NAMALWA (cell line): ENCODE data around the gene LAD1.

Experiments used
- DNase-seq: peaks from one replicate; pipeline ENCODE4 v3.0.0-alpha.2; 2015; ENCODE audit warnings: low spot score

Gene LAD1

GRCh38 chr1:201399018-201399351 lies at the start of gene LAD1:
Gene LAD1 (minus strand): TSS chr1:201399324. CDS start chr1:201399306, 18 bp downstream.
- DNase-seq, result no peak

DNA sequence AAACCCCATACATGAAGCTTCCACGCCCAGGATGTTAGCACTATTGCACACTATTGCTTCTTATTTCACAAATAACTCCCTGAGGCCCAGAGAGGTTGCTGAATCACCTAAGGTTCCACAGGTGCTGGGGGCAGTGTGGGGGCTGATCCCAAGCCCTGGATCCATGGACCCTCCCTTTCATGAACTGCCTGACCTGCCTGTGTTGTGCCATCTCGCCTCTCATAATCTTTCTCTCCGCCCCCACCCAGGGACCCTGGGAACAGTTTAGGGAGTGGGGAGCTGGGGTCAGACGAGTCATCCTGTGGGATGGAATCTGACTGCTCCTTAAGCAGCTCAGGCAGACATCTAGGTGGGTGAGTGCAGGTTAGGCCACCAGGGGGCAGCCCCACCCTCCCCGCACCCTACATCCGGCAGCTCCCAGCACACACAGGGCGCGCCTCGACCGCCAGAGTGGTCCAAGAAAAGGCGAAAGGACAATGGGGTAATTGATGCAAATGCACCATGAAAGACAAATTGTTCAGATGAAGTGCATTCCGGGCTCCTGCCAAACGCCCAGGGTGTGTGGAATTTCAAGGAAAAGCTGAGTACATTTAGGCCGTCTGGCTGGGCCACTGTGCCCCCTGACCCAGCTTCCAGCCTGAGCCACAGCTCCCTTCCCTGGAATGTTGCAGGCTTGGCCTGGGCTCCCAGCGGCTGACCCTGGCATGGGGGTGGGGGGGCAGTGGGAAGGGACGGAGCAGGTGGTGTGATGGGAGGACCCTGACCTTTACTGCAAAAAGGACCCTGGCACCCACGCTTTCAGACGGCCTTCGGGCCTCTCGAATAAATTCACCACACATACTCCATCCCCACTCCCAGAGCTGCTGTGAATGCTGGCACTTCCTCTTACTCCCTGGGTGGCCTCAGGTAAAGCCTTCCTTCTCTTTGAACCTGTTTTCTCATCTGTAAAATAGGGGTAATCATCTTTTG lies 49.1 kb upstream of the LAD1 start:
- peak; percentile 75 for DNase-seq

DNA sequence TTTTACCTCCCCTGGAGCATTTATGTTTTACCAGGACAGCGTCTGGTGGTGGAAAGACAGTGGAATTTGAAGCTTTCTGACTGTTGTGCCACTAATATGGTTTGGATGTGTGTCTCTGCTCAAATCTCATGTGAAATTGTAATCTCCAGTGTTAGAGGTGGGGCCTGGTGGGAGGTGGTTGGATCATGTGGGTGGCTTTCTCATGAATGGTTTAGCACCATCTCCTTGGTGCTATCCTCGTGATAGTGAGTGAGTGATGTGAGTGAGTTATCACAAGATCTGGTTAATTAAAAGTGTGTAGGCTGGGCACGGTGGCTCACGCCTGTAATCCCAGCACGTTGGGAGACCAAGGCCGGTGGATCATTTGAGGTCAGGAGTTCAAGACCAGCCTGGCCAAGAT lies 46.2 kb upstream of the LAD1 start:
- DNase-seq, result no peak

DNA sequence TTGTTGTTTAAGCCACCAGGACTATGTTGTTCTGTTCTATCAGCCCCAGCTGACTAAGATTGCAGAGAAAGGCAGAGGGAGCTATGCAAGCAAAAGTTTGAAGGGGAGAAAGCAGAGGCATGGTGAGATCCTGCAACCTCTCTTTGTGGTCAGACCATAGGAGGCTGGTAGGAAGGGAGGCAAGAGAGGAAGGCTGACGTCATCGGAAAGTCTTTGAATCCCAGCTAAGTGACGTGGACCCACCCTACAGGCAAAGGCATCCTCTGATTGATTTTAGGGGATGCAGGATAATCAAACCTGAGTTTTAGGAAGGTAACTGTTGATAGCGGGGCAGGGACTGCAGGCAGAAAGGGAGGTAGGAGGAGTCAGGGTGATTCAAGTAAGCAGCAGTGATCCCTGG lies 45.7 kb upstream of the LAD1 start:
- DNase-seq, result no peak

DNA sequence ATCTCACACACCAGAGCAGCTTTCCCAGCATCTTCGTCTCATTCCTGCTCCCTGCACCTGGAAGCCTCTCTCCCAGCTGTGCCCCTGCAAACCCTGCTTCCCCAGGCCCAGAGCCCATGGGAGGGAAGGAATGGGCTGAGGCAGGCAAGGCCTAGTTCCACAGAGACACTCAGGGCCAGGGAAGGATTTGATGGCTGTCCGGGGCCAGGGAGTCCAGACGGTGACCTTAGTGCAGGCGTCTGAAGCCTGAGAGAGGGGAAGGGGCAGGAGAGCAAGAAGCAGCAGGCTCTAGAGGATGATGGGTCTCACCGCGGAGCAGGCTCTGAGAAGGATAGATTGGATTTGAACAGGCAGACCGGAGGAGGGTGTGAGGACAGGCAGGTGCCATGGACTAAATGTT lies 44.6 kb upstream of the LAD1 start:
- no peak for DNase-seq

GRCh38 chr1:201436969-201437368 lies 37.8 kb upstream of the LAD1 start:
- DNase-seq, result no peak

- DNase-seq, result peak; percentile 11
Measured at GRCh38 chr1:201436393-201436792, 37.3 kb upstream of the LAD1 start.

DNA sequence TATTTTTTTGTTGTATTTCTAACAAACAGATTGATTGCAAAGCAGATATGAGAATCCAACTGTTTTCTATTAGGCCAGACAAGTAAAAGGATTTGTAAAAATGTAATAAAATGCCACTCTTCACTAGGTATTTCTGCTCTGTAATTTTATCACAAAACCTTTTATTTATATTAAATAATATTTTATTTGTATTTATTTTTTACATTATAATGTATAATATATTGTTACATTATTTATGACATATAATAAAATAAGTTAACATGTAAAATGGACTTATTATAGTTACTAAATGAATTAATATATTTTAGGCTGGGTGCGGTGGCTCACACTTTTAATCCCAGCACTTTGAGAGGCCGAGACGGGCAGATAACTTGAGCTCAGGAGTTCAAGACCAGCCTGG lies 35.1 kb upstream of the LAD1 start:
- no peak for DNase-seq

- DNase-seq, result no peak
Measured at GRCh38 chr1:201433609-201434008, 34.5 kb upstream of the LAD1 start.

- DNase-seq, result no peak
Measured at GRCh38 chr1:201430776-201431175, 31.7 kb upstream of the LAD1 start.

DNA sequence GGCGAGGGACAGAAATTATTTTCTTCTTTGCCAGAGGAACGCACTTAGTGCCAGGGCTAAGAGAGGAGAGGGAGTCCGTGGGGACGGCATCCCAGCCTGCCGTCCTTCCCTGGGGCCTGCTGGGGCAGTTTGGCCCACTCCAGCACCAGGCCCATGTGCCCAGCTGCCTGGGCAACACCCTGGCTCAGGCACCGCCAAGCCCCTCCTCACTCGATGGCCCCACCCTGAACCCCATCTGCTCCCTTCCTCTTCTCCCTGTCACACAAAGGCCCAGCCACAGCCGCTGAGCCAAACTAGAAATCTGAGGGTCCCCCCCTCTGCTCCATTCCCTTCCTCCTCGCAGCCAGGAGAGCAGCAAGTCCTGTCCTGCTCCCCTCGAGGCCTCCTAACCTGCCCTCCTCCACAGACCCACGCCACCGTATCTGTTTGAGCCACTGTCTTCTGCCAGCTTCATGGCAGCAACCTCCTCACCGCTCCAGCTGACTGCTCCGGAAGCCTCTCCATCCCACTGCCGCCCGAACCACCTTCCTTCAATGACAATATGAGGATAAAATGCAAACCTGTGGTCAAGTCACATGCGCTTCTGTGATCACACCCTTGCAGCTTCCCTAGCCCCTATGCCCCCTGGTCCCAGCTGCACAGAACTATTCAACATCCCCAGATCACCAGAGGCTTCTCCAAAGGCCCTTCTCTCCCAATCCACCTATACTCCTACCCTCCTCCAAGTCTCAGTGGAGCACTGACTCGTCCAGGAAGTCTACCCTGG lies 30.8 kb upstream of the LAD1 start:
- no peak for DNase-seq

DNA sequence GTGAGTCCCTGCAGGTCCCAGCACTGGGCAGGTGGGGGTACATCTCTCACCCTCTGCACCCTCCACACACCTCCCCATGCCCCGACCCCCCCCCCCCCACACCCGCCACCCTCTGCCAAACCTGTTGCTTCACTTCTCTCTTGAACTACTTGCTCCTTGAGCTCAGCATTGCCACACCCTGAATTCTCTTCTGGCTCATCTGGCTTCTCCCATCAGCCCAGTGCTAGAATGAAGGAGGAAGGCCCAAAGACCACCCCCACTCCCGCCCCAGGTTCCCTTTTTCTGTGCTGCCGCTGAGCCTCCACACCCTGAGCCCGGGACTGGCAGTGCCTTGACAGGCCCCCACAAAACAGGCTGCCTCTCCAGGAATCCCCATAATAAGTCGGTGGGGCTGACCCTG lies 28.8 kb upstream of the LAD1 start:
- no peak for DNase-seq

DNA sequence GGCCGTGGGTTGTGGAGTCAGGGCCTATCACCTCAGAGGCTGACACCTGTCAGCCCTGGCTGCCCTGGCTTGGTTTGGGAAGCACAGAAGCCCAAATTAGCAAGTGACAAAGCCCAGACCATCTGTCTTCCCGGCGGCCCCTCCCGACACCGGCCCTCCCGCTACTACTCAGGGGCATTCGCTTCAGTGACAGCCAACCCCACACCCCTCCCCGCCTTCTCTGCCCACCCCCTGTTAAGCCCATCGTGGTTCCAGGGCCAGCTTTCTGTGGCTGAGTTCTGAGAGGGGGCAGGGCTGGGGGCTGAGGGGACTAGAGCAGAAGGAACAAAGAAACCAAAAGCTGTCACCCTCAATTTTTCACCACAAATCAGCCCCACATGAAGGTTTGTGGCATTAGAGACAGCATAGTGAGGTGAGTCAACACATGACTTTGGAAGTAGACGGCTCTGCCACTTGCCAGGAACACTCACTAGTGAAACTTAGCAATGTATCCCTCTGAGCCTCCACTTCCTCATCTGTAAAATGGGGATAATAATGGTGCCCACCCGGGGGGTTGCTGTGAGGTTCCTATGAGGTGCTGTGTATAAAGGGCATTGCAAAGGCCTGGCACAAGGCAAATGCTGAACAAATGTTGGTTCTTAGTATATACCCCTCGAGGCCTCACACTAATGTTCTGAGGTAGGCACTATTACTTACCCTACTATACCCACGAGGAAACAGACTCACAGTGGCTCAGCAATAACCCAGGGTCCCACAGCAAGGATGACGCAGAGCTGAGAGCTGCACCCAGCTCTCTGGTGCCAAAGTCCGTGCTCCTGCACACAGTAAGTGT lies 27.6 kb upstream of the LAD1 start:
- DNase-seq, result no peak

DNA sequence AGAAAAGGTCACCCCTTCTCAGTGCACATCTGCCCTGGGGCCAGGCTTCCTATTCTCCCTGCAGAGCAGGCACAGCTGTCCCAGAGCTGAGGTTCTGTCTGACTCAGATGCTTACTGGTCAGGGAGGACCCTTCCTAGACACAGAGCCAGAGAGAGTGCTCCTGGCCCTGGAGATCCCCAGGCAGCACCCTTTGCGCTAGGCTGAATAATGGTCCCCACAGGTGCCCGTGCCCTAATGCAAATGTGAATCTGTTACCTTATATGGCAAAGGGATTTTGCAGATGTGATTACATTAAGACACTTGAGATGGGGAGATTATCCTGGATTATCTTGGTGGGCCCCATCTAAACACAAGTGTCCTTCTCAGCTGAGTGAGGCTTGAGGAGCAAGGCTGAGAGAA lies 25.0 kb upstream of the LAD1 start:
- no peak for DNase-seq

DNA sequence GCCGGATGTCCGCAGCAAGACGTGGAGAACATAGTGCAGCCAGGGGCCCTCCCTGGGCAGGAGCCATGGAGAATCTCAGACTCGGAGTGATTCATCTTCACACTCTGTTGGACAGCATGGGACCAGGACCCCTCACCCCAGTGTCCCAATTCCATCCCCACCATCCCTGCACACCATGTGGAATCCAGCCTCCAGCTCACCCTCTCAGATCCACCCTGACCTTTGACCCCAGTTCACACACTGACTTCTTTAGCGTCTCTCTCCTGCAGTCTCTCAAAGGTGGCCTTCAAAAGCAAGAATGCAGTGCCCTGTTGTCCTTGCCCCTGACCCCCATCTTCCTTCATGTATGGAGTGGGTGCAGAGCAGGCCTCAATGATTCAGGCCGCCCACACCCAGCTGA lies 24.5 kb upstream of the LAD1 start:
- DNase-seq, result no peak

- no peak for DNase-seq
Measured at GRCh38 chr1:201422436-201423030, 23.4 kb upstream of the LAD1 start.

- DNase-seq, result no peak
Measured at GRCh38 chr1:201422026-201422425, 22.9 kb upstream of the LAD1 start.

- DNase-seq, result no peak
Measured at GRCh38 chr1:201421041-201421440, 21.9 kb upstream of the LAD1 start.

DNA sequence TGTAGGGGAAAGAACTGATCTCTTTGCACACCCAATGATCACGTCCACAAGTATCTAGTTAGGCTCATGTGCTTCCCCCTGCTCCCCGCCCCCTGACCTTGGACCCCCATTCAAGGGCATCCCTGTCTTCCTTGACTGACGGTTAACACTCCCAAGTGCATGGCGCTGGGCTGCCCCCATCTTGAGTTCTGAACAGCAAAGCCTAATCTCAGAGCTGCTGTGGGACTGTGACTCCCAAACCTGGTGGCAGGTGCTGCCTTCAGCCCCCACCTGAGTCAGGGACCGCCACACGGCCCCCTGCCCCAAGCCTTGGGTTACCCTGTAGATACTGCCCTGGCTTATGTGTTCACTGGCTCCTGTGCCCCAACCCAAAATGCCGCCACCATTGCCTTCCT lies 21.5 kb upstream of the LAD1 start:
- DNase-seq, result no peak

- DNase-seq, result no peak
Measured at GRCh38 chr1:201419746-201420607, 20.9 kb upstream of the LAD1 start.

- DNase-seq, result no peak
Measured at GRCh38 chr1:201419256-201419655, 20.1 kb upstream of the LAD1 start.
